KOPT-K1 (cell line): ENCODE measurements around the gene NEDD4L.

Experiments
- H3K27ac ChIP-seq: fragments of 200-600 bp; sonication (generic); 2 replicates; pipeline ENCODE4 v1.5.1; 2016; ENCODE audit warnings: antibody characterized with exemption, mild to moderate bottlenecking, low read depth, low read length; ENCODE audit not compliant: poor library complexity, severe bottlenecking
- H3K36me3 ChIP-seq: fragments of 200-600 bp; sonication (generic); 2 replicates; pipeline ENCODE4 v1.5.1; 2017; ENCODE audit warnings: antibody characterized with exemption, mild to moderate bottlenecking, low read length, moderate library complexity; ENCODE audit not compliant: insufficient read depth
- H3K9me3 ChIP-seq: fragments of 200-600 bp; sonication (generic); 2 replicates; pipeline ENCODE4 v1.5.1; 2017; ENCODE audit warnings: antibody characterized with exemption, low read length, mild to moderate bottlenecking; ENCODE audit not compliant: insufficient read depth, poor library complexity, severe bottlenecking

Gene NEDD4L

GRCh38 chr18:58104096-58104495, 60.1 kb downstream of the NEDD4L start:
- no peak overlapping the region for H3K27ac ChIP-seq
- H3K9me3 ChIP-seq, result no peaks in the 10 kb centered on the region
- no peaks in the 10 kb centered on the region for H3K36me3 ChIP-seq

GRCh38 chr18:58105206-58105887, 61.3 kb downstream of the NEDD4L start:
- H3K9me3 ChIP-seq, result no peaks in the 10 kb centered on the region
- no peaks in the 10 kb centered on the region for H3K36me3 ChIP-seq
- H3K27ac ChIP-seq, result no peak overlapping the region

- Histone ChIP-seq H3K36me3 (no peaks in the 10 kb centered on the region), H3K27ac (no peak overlapping the region)
Observed at GRCh38 chr18:58105888-58106260, 61.8 kb downstream of the NEDD4L start.

GRCh38 chr18:58106289-58107070, 62.5 kb downstream of the NEDD4L start:
- no peak overlapping the region for H3K27ac ChIP-seq

More at GRCh38 chr18:58105888-58106260, 61.8 kb downstream of the NEDD4L start:
- H3K9me3 ChIP-seq, result no peaks in the 10 kb centered on the region

GRCh38 chr18:58109256-58109655, 65.2 kb downstream of the NEDD4L start:
- Histone ChIP-seq H3K9me3 (no peaks in the 10 kb centered on the region), H3K27ac (no peak overlapping the region), H3K36me3 (no peaks in the 10 kb centered on the region)

More at GRCh38 chr18:58106289-58107070, 62.5 kb downstream of the NEDD4L start:
- Histone ChIP-seq H3K36me3 (no peaks in the 10 kb centered on the region), H3K9me3 (no peaks in the 10 kb centered on the region)

GRCh38 chr18:58110398-58110797, 66.4 kb downstream of the NEDD4L start:
- Histone ChIP-seq H3K9me3 (no peaks in the 10 kb centered on the region), H3K36me3 (no peaks in the 10 kb centered on the region), H3K27ac (no peak overlapping the region)

GRCh38 chr18:58112174-58112573, 68.1 kb downstream of the NEDD4L start:
- H3K36me3 ChIP-seq, result no peaks in the 10 kb centered on the region
- no peaks in the 10 kb centered on the region for H3K9me3 ChIP-seq
- H3K27ac ChIP-seq, result no peak overlapping the region

GRCh38 chr18:58113337-58113736, 69.3 kb downstream of the NEDD4L start:
- no peaks in the 10 kb centered on the region for H3K36me3 ChIP-seq
- no peak overlapping the region for H3K27ac ChIP-seq
- no peaks in the 10 kb centered on the region for H3K9me3 ChIP-seq

- no peaks in the 10 kb centered on the region for H3K9me3 ChIP-seq
Observed at GRCh38 chr18:58114766-58115165, 70.7 kb downstream of the NEDD4L start.

GRCh38 chr18:58116818-58117217, 72.8 kb downstream of the NEDD4L start:
- Histone ChIP-seq H3K36me3 (no peaks in the 10 kb centered on the region), H3K27ac (no peak overlapping the region), H3K9me3 (no peaks in the 10 kb centered on the region)

More at GRCh38 chr18:58114766-58115165, 70.7 kb downstream of the NEDD4L start:
- Histone ChIP-seq H3K36me3 (no peaks in the 10 kb centered on the region), H3K27ac (no peak overlapping the region)

- no peak overlapping the region for H3K27ac ChIP-seq
- no peaks in the 10 kb centered on the region for H3K9me3 ChIP-seq
- H3K36me3 ChIP-seq, result no peaks in the 10 kb centered on the region
Observed at GRCh38 chr18:58117786-58118403, 73.9 kb downstream of the NEDD4L start.

GRCh38 chr18:58118536-58118935, 74.5 kb downstream of the NEDD4L start:
- Histone ChIP-seq H3K27ac (no peak overlapping the region), H3K9me3 (no peaks in the 10 kb centered on the region), H3K36me3 (no peaks in the 10 kb centered on the region)

GRCh38 chr18:58119819-58120218, 75.8 kb downstream of the NEDD4L start:
- no peaks in the 10 kb centered on the region for H3K36me3 ChIP-seq
- no peak overlapping the region for H3K27ac ChIP-seq

GRCh38 chr18:58124475-58124874, 80.4 kb downstream of the NEDD4L start:
- no peak overlapping the region for H3K27ac ChIP-seq
- no peaks in the 10 kb centered on the region for H3K9me3 ChIP-seq
- H3K36me3 ChIP-seq, result no peaks in the 10 kb centered on the region

More at GRCh38 chr18:58119819-58120218, 75.8 kb downstream of the NEDD4L start:
- no peaks in the 10 kb centered on the region for H3K9me3 ChIP-seq

- Histone ChIP-seq H3K27ac (no peak overlapping the region), H3K36me3 (no peaks in the 10 kb centered on the region), H3K9me3 (no peaks in the 10 kb centered on the region)
Observed at GRCh38 chr18:58125183-58125582, 81.2 kb downstream of the NEDD4L start.
